CD1c-positive myeloid dendritic cell (primary cell): ENCODE results near the gene C17orf100.

ENCODE experiments used
- DNase-seq: peaks from one replicate; pipeline ENCODE4 v3.0.0-alpha.2; 2016; ENCODE audit errors: extremely low spot score

C17orf100 gene

GRCh38 chr17:6669479-6670212, 18.1 kb downstream of the C17orf100 start:
- no peak for DNase-seq

GRCh38 chr17:6670571-6670970, 19.0 kb downstream of the C17orf100 start:
- no peak for DNase-seq

GRCh38 chr17:6670999-6671398, 19.4 kb downstream of the C17orf100 start:
- DNase-seq: no peak

DNA sequence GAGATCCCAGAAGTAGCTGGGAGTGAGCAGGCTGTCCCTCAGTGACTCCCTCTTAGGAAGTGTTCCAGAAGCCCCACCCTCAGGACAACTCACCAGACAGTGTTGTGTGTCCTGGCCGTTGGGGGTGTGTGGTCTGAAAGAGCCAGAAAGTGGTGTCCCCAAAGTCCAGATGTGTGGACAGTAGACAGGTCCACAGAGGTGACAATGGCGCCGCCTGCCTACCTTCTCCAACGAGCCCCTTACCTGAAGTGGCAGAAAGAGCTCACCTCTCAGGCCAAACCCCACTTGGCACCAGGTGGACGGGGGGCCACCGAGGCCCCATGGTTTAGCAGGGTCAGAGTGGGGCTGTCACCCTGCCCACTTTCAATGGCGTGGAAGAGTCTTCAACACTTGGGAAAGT, 19.9 kb downstream of the C17orf100 start:
- no peak for DNase-seq

- DNase-seq: no peak
Observed at GRCh38 chr17:6674586-6674985, 23.0 kb downstream of the C17orf100 start.

GRCh38 chr17:6675201-6675825, 23.8 kb downstream of the C17orf100 start:
- DNase-seq: no peak

DNA sequence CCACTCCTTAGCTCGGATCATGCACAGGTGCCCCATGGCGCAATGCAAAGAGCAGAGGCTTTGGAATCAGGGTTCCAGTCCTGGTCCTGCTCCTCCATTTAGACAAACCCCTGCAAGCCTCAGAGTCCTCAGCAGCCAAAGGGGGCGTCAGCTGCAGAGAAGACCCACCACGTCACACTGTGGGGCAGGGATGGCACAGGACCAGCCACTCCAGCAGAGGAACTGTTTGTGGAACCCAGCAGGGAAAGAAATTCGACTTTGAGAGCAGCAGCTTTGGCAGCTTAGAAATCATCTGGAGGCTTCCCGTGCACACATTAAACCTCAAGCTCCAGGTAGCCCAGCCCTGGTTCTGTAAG, 25.2 kb downstream of the C17orf100 start:
- DNase-seq: no peak

DNA sequence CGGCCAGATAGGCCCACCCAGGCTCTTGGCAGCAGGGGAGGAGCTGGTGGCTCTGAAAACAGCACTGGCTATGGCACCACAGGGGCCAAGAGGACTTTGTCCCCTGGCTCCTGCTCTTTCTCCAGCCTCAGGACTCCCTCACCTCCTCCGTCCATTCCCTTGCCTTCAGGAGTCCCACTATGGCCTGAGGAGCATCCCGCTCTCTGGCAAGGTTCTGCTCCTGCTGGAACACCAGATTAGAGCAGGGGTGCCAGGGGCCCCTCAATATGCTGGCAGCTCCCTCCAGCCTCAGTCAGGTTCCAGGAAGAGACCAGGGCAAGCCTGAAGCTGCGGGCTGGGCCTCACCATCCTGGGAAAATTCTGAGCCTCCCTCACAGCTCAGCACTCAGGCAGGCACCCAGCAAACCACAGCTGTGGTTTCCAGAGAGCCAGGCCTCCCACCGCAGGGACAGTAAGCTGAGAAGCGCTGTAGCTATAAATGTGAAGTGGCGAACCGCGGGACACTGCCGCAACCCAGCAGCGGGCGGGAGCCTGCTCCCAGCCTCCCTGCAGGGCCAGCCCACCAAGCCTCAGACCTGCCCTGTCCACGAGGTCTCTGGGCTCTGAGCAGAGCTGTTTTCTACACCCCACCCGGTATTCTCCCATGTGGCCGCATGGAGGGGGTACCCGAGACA, 25.7 kb downstream of the C17orf100 start:
- DNase-seq: no peak

DNA sequence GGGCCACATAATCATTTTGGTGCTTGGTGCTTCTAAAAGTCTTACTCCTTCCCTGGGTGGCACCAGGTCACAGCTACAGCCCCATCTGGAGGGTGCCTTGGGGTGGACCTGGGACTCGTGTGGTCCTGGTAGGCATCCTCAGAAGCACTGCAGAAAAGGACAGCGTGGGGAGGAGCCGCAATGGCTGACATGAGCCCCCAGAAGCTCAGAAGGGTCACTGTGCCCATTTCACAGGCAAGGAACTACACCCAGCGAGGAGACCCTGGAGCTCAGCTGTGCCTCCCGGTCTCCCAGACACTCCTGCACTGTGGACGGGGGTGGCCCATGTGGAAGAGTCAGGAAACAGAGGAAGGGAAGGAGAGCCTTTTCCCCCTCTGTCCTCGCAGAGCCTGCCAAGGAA, 26.4 kb downstream of the C17orf100 start:
- no peak for DNase-seq

DNA sequence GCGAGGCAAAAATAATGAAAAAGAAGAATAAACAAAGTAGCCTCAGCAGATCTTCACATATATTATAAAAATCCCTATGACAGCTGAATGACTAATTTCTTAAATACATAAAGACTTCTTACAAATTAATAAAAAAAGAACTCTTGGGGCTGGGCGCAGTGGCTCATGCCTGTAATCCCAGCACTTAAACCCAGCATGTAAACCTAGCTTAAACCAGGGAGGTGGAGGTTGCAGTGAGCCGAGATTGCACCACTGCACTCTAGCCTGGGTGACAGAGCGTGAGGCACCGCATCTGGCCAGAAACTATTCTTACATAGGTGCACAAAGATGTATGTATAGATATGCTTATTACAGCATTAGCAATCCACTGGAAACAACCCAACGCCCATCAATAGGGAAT, 27.7 kb downstream of the C17orf100 start:
- no peak for DNase-seq

- no peak for DNase-seq
Observed at GRCh38 chr17:6681176-6681575, 29.6 kb downstream of the C17orf100 start.

DNA sequence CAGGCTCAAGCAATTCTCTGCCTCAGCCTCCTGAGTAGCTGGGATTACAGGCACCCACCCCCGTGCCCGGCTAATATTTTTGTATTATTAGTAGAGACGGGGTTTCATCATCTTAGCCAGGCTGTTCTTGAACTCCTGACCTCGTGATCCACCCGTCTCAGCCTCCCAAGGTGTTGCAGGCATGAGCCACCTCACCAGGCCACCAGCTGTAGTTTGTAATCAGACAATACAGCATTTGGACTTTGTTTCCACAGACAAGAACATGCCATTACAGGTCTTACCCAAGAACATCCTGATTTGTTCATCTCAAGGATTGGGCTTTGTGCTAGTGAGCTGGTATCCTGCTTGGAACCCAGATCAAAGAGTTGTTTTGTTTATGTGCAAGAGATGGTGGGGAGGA, 30.1 kb downstream of the C17orf100 start:
- DNase-seq: no peak

DNA sequence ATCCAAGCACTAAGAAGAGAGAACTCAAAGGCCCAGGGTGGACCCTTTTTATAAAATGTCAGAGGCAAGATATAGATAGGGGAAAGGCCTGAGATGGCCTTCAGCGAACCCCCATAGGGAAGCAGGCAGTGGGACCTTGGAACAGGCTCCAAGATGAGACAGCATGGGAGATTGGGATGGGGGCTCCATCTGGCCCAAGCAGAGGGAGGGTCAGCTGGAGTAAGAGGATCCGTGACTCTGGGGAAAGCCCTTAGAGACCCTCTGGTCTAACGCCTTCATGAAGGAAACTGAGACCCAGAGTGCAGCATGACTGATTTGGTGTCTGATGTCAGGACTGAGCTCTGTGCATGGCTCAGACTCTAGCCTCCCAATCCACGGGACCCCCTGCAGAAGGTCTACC, 30.8 kb downstream of the C17orf100 start:
- no peak for DNase-seq

- DNase-seq: no peak
Observed at GRCh38 chr17:6683081-6683684, 31.6 kb downstream of the C17orf100 start.

DNA sequence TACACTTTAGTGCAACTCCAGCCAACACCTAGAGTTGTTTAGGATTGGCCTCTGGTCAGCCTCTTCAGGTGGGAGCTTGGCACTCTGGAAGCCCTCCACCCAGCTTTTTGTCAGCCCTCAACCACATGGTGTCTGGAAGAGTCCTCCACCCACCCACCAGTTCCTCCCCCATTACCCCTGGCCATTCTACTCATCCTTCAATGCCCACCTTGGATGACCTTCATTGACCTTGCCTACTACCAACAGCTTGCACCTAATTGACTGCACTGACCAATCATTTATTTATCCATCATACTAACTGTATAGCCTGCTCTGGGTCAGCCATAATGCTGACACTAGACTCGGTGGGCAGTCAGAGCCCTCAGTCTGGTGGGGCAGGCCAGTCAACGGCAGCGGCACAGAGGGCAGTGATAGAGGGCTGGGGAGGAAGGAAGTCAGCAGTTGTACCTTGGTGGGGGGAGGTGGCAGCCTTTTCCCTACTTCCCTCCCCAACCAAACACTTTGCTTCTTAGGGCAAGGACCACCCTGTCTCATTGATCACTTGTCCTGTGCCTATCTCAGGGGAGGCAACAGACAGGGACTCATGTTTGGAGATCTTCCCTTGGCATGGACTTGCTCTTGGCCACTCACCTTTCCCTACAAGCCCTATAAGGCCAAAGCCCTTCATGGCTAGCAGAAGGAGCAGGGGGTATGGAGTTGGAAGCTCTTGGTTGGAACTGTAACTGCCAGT, 32.3 kb downstream of the C17orf100 start:
- DNase-seq: no peak

- no peak for DNase-seq
Observed at GRCh38 chr17:6684460-6684783, 32.9 kb downstream of the C17orf100 start.

DNA sequence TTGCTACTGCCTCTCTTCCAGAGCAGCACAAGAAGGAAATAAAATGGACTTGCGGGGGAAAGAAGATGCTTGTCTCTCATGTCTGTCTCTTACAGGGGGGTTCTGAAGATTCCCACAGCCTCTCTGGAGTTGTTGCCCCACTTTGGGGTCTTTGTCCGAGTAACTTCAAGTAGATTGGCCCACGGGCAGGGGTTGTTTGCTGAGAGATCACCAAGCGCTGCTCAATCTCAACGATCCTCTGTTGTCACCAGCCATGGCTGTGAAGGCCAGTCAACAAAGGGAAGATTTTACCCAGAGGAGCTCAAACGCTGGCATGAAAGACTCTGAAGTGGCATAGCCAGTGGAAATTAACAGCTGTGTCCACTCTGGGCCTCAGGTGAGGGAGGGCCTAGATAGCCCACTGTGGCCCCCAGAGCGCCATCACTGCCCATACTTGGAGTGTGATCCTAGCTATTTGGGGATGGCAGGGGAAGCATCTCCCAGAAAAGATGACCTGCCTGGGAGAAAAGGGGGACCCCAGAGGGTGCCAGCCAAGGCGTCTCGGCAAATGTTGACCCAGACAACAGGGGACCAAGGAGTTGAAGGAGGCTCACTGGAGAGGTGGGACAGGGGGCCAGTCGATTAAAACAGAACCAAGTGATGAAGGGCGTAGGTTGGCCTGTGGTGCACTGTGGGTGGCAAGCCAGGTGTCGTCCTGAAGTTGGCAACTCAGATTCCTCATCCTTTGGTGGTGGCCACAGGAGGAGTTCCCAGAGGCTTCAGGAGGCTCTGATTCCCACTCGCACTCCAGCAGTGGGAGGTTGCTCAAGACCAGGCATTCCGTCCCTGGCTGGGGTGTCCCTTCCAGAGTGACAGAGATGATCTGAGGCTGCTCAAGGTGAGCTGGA, 33.6 kb downstream of the C17orf100 start:
- no peak for DNase-seq

DNA sequence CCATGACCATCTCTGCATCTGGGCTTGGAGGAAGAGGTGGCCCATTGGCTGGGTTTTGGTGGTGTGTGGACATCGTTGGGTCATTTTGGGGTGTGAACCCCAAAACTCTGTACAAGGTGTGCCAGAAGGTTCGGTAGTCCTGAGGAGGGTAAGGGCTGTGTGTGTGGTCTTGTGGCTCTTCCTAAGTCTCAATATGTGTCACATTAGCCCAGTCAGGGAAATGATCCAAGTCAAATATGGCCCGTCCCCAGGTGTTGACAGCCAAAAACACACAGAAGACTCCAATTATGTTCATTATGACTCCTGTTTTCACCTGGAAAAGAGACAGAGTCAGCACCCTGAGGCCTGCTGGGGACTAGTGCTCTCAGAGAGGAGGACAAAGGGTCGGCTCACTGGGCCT, 34.5 kb downstream of the C17orf100 start:
- no peak for DNase-seq

- no peak for DNase-seq
Observed at GRCh38 chr17:6688944-6689343, 37.4 kb downstream of the C17orf100 start.

DNA sequence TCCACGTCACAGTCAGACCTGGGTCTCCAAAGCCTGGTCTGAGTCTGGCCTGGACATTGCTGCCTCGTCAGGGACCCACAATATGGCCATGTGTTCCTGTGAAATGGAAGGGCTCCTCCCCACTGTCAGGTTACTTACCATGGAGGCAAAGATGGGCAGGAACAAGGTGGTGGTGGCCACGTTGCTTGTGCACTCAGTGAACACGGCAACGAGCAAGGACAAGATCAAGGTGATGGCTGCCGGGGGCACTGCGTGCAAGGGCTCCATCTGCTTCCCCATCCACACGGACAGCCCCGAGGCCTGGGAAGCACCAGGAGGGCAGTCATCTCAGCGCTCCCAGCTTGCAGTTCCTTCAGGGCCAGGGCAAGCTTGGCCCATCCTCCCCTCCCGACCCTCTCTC, 39.1 kb downstream of the C17orf100 start:
- no peak for DNase-seq

- DNase-seq: no peak
Observed at GRCh38 chr17:6691546-6691945, 40.0 kb downstream of the C17orf100 start.
